ENCODE results near the gene MMP2. TPM values are rescaled to one million over a fixed set of nuclear protein-coding genes. Genes with fewer than 3 reads are reported as not detected.

The MMP2 gene
- total and polyA plus RNA-seq, 2 of the 8 experiments (the other 6 are each of a cell fraction or from before 2014, with no cell fraction given) = 33.6 to 58.2 TPM

DNA sequence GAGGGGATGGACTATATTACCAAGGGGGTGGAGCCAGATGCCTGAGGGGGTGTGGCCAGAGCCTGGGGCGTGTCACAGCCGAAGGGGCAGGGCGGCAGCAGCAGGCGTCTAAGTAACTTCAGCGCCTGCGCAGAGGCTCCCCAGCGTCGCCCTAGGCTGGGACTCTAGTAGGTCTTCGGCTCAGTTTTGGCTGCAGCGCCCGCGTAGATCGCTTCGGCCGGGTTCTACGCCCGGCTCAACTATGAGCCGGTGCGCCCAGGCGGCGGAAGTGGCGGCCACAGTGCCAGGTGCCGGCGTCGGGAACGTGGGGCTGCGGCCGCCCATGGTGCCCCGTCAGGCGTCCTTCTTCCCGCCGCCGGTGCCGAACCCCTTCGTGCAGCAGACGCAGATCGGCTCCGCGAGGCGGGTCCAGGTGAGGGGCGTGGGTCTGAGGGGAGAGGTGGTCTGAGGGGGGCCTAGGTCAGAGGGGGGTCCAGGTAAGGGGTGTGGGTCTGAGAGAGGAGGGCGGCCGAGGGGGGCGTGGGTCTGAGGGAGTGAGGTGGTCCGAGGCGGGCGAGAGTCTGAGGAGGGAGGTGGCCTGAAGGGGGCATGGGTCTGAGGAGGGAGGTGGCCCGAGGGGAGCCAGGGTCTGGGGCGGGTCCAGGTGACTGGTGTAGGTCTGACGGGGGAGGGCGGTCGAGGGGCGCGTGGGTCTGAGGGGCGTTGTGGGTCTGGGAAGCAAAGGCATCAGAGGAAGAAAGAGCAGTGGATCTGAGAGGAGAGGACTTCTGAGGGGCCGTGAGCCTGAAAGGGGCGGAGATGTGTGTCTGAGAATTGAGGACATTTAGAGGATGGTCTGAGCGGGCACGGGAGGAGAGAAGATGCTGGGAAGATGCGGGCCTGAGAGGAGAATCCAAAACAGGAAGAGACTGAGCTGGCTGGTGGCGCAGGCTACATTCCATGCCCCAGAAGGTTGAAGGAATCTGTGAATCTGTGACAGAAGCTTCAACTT lies 30.2 kb downstream of the MMP2 start, which contains the start of gene LPCAT2:
Gene LPCAT2 (plus strand): TSS at position 132 of the 991 bp plus-strand sequence. CDS start 110 bp downstream, at position 242.
- Histone ChIP-seq H3K27ac (ENCODE audit: low read depth, low read length) (no peak within 1 kb of the TSS), H3K23ac (ENCODE audit: insufficient read length) (no peak within 1 kb of the TSS), H3K4me1 (replicated peaks in 1 of 4; ENCODE audit: control insufficient read depth in 3 of 4, insufficient read depth in 4 of 4, low read length in 3 of 4) (peaks cover 0 to 4% (median 2%) of the 10 kb centered on the region in 4 experiments; a peak in 4 of 7 replicates), H3K9me3 (ENCODE audit: insufficient read depth in 2 of 2, low read depth in 1 of 2, low read length in 1 of 2) (peaks cover 12 to 15% of the 10 kb centered on the region in 2 experiments; a peak in 2 of 4 replicates), H2AFZ (ENCODE audit: low read length) (peak within 1 kb of the TSS; percentile 88), H4K5ac (ENCODE audit: insufficient read length, low read depth, low read length) (no peak within 1 kb of the TSS), H2AK5ac (ENCODE audit: low read depth, low read length) (no peak within 1 kb of the TSS), H3K4me3 (ENCODE audit: extremely low read depth in 1 of 4, insufficient read depth in 2 of 4, low read depth in 3 of 4, low read length in 4 of 4) (peak within 1 kb of the TSS; percentile 53 to 84 (median 57)), H3K79me2 (ENCODE audit: control insufficient read depth in 1 of 2, insufficient read depth in 2 of 2, low read length in 2 of 2) (no peaks in the 10 kb centered on the region), H3K23me2 (ENCODE audit: low read depth, low read length) (peaks cover 6% of the 10 kb centered on the region; the same call in 1 of the 2 replicates), H3K27me3 (replicated peaks in 1 of 4; ENCODE audit: control insufficient read depth in 3 of 4, extremely low read depth in 1 of 4, insufficient read depth in 3 of 4, low read length in 3 of 4) (no peaks in the 10 kb centered on the region; a peak in 1 of 7 replicates), H3K18ac (ENCODE audit: extremely low read depth, low read length) (peak within 1 kb of the TSS; percentile 48), H3K4ac (replicated peaks; ENCODE audit: insufficient read length, low read depth, low read length) (no peak within 1 kb of the TSS), H3K56ac (replicated peaks; ENCODE audit: insufficient read length, low read depth, low read length) (peak within 1 kb of the TSS; percentile 56), H2BK12ac (ENCODE audit: low read depth, low read length) (no peak within 1 kb of the TSS), H2BK20ac (ENCODE audit: low read length) (no peak within 1 kb of the TSS), H2BK15ac (ENCODE audit: low read length) (no peak within 1 kb of the TSS), H3K4me2 (ENCODE audit: insufficient read depth in 1 of 2, low read depth in 2 of 2, low read length in 2 of 2) (peak within 1 kb of the TSS; percentile 93 to 97), H3K36me3 (ENCODE audit: control insufficient read depth in 2 of 4, insufficient read depth in 4 of 4, low read length in 3 of 4) (peaks cover 0 to 7% (median 2%) of the 10 kb centered on the region in 4 experiments; a peak in 4 of 8 replicates), H2BK5ac (ENCODE audit: low read depth, low read length) (peak within 1 kb of the TSS; percentile 32; the same call in 1 of the 2 replicates), H2BK120ac (replicated peaks; ENCODE audit: low read depth, low read length) (no peak within 1 kb of the TSS), H3K79me1 (ENCODE audit: low read depth, low read length) (no peaks in the 10 kb centered on the region), H4K20me1 (replicated peaks in 1 of 2; ENCODE audit: control insufficient read depth in 1 of 2, insufficient read depth in 2 of 2, low read length in 2 of 2) (no peaks in the 10 kb centered on the region), H3K14ac (ENCODE audit: insufficient read length) (no peak within 1 kb of the TSS), H3K9ac (replicated peaks in 1 of 4; ENCODE audit: extremely low read depth in 1 of 4, low read depth in 3 of 4, low read length in 3 of 4) (peak within 1 kb of the TSS in 3 of 4 experiments; percentile 26 to 48 (median 44); a peak in 4 of 7 replicates), H4K8ac (ENCODE audit: extremely low read depth, insufficient read depth, low read length) (peak within 1 kb of the TSS; percentile 18; the same call in 1 of the 2 replicates), H4K91ac (replicated peaks; ENCODE audit: insufficient read length, low read length) (no peak within 1 kb of the TSS)
- peak; percentile 85 for FAIRE-seq
- CTCF ChIA-PET (ENCODE audit: partially characterized antibody) = interaction anchor here (0.7 to 2.0 kb wide), 5 partner anchors 8 to 193 kb away, joined by 3 to 6 read pairs (median 4); no protein-coding TSS in a partner anchor
- WGBS, 2 experiments (ENCODE audit: extremely low coverage in 1 of 2, insufficient coverage in 1 of 2, insufficient read length in 1 of 2, insufficient replicate concordance in 2 of 2, low coverage in 1 of 2, low lambda C conversion rate in 2 of 2, missing lambda C conversion rate in 1 of 2) = 4% methylated on average over 34 of the region's 61 CpGs; no CpG with 5 or more reads in 1 of the 2 experiments
- DNase-seq (ENCODE audit: low read depth in 1 of 2, low spot score in 2 of 2) = peak; percentile 82 to 98
- POLR2A ChIA-PET (ENCODE audit: partially characterized antibody) = interaction anchor here (0.8 to 1.0 kb wide), 3 partner anchors 29 to 33 kb away, joined by 3 read pairs; no protein-coding TSS in a partner anchor
- TF ChIP-seq HDAC2 (IDR thresholded peaks at IDR 0.05; ENCODE audit: borderline replicate concordance in 1 of 2, low read depth in 2 of 2, low read length in 2 of 2) (peak in 1 of 2 experiments; percentile 30; a peak in 1 of 4 replicates), SP2 (IDR thresholded peaks at IDR 0.05; ENCODE audit: low read length) (no peak), BACH1 (IDR thresholded peaks at IDR 0.05; ENCODE audit: low read length) (no peak), CTCF (IDR thresholded peaks at IDR 0.05; ENCODE audit: control extremely low read depth in 1 of 3, insufficient read depth in 1 of 3, low read depth in 1 of 3, low read length in 3 of 3) (no peak), E2F6 (IDR thresholded peaks at IDR 0.05) (peak; percentile 81), TAF1 (IDR thresholded peaks at IDR 0.05; ENCODE audit: low read depth, low read length) (peak; percentile 86)
